HG03342 (cell line): ENCODE measurements around the gene PCBP3.

Source experiments
- ATAC-seq: cut with Tn5 transposase; IDR thresholded peaks from one replicate; pipeline ENCODE4 v1.9.1; 2021; ENCODE audit warnings: mild to moderate bottlenecking, moderate library complexity; ENCODE audit not compliant: unreplicated experiment

The PCBP3 gene

DNA sequence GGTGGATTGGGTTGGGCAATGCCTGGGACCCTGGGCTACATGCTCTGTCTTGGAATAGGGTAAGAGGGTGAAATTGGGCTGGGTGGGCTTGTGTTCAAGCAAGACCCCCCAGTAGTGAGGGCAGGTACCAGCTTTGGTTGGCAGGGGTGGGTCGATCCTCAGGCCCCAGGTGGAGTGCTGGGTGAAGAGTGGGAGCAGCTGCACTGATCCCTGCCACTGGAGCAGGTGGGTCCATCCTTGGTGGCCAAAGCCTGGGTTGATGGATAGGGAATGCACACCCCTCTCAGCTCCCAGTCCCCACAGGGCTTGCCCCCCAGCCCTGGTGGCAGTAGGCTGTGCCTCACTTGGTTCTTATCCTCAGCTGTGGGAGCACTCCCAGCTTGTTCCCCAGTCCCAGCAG, 135.2 kb downstream of the PCBP3 start:
- ATAC-seq = no peak

DNA sequence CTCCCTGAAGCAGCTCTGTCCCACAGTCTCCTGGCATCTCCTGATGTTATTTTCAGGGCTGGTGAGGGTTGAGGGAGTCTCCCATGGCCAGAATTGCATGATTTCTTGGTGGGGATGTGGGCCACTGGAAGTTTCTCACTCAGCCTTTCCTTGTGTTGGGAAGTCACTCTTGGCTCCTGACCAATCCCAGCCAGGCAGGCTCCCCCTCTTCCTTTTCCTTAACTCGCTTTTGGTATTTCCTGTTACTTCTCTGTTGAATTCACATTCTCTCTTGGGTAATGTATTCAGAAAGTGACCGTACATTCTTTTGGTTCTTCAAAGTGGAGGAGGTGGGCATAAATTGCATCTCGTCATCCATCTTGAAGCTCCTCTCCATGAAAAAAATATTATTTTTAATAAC, 135.7 kb downstream of the PCBP3 start:
- no peak for ATAC-seq

DNA sequence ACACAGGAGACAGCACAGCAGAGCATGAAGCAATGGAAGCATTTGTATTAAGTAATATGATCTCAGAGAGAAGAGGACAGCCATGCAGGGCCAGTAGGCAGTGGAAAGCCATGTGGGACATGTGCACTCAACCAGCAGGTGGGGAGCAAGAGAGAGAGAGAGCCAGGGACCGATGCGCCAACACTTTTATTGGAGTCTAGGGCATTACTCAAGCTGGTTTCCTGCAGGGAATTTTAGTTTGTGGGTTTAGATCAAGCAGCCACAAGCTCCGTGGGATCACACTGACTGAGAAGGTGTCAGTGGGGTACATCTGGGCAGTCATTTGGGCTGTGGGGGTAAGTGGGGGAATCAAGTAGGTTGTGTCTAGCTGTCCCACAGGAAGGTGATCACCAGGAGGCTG, 137.1 kb downstream of the PCBP3 start:
- no peak for ATAC-seq

DNA sequence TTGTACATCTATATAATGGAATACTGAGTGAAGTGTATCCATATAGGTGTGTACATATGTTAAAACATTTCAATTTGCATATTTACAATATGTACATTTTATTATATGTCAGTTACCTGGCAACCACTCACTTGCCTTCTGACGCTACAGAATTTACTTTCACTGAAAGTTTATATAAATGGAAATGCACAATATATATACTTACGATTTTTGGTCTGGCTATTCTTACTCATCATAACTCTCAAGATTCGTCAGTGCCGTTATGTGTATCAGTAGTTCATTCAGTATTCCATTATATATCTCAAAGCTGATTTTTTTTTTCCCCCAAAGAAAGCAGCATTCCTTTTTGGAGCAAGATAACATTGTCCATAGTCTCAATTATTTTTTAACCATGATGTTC, 138.2 kb downstream of the PCBP3 start:
- ATAC-seq = no peak

DNA sequence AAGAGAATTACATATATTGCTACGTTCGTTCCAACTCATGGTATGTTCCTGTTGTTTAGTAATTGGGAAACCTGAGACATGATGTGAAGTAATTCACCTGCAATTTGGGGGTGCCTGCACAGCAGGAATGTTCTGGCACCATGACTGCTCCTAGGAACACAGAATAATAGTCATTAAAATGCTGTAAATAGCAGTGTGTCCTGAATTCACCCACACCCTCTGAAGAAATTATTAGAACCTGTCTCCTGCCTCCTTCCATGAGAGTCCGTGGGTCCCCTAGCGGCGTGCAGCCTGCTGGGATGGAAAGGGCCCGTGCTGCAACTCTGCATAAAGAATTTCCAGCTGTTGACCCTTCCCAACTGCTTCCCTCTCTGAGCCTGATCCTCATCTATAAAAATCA, 143.1 kb downstream of the PCBP3 start:
- no peak for ATAC-seq

DNA sequence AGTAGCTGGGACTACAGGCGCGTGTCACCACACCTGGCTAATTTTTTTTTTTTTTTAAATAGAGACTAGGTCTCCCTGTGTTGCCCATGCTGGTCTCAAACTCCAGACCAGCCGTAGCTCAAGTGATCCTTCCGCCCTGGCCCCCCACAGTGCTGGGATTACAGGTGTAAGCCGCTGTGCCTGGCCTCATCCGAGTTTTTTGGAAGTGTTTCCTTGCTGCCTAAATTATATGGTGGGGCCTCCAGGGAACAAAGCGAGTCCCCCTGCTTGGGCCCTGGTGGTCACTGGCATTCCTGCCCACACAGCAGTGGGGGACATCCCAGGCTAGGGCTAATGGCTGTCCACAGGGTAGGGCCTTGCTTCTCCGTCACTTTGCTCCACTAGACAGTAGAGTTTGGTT, 143.8 kb downstream of the PCBP3 start:
- no peak for ATAC-seq

DNA sequence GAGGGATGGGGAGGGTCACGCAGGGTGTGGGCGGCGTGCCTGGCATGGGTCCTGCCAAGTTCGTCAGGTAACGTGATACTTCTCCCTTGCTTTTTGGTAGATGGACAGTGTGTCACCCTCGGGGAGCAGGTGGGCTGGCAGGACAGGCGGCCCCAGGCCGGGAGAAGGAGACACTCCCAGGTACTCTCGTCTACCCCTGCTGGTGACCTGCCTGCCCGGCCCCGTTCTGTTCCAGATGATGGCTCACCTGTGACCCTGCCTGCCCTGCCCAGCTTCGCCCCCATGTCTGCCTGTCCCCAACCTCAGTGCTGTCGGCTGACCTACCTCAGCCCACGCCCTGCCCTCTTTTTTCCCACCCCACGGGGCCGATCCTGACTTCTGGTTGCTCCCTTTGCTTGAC, 144.7 kb downstream of the PCBP3 start:
- no peak for ATAC-seq

DNA sequence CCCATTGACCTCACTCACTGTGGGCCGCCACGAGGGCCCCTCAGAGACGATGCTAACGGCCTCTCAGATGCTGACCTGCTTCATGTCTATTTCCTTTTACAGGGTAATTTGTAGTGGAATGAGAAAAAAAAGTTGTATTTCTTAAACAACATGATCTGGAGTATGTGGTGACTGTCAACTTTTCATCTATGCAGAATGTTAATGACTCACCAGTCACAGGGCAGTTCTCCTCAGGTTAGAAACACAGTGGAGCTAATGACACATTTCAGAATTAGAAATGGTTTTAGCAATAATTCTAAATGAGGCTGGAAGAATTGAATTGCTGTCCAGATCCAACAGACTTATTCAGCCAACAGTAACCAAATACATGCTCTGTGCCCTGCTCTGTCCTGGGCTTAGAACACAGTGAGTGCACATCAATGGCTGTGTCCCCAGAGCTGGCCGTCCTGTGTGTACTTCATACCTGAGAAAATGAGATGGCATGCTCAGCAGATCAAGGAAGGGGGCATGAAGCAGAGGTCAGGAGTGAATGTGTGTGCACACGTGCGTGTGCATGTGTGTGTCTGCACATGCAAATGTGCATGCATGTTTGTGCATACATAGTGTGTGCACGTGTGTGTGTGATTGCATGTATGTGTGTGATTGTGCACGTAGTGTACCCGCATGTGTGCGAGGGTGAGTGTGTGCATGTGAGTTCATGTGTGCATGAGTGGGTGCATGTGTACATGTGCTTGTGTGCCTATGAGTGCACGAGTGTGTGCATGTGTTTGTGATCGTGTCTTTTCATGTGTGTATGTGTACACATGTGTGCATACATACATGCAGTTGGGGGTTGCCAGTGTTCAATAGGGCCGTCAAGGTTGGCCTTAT, 145.3 kb downstream of the PCBP3 start:
- no peak for ATAC-seq

DNA sequence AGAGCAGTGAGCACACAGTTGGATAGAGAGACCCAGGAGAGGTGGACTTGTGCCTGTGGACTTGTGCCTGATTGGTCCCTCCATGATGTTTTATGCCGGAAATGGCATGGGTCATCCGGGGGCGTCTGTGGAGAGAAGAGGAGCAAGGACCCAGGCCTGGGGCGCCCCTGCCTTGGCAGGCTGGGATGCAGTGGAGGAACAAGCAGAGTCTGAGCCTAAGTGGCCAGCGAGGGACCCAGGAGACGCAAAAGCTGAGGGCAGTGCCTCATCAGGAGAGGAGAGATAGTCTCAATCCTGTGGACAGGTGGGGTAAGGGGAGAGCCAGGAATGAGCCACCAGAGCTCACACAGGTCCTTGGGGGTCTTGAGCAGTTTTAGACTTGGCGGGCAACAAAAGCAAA, 146.9 kb downstream of the PCBP3 start:
- ATAC-seq = no peak

DNA sequence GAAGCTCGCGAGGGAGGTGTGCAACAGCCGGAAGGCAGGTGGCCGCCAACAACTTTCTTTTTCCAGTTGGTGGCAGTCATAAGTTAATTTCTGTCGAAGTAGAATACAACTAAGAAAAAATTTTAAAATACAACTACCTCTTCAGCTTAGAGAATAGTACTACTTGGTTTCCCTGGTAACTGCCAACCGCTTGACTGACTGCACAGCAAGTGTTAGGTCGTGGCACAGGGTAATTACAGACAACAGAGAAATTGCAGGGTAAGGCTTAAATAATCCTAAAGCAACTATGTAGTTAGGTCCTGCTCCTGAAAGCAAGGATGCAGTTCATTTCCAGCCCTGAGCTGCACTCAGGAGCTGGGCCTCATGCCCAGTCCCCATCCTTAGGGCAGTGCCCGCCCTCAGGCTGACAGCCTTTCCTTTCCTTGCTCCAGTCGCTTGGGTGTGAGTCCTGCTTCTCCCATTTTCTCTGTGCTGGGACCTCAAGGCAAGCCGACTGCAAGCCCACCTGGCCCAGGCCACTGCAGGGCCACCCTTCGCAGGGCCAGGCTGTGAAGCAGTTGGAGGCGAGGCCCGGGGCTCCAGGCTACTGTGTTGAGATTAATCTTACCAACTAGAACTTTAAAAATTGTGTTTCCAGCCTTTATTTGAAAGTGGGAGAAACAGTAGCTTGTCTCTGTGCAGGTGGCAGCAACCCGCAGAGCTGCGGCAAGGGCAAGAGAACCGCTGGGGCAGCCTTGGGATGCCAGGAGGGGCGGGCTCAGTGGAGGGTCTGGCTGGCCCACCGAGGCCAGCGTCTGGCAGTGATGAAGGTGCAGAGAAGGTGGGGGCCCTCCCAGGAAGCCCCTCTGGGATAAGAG, 148.3 kb downstream of the PCBP3 start:
- no peak for ATAC-seq

DNA sequence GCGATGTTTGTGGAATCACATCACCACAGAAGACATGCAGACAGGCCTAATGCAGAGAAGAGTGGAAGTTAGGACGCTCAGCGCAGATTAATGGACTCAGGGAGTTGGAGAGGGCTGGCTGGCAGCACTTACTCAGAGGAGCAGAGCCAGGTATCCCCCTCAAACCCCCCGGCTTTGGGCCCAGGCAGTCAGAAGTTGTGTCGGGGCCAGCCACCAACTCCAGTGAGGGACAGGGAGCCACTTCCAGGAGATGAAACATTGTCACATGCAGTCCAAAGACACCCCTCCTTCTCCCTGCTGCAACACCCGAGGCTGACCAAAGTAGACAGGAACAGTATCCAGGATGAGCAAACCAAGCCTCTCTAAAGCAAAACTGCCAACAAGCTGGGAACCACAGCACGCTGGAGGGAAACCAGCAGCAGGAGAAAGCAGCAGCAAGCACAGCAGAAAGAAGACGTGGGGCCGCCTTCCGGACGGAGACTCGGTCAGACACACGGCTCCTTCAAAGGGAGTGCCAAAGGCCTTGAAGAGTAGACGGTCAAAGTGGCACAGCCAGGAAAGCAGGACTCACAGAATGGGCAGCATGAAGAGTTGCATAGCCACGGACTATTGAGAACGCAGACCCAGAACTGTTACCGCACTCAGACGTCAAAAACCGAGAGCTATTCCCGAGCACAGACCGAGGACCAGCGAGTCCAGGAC, 149.3 kb downstream of the PCBP3 start:
- ATAC-seq = no peak

DNA sequence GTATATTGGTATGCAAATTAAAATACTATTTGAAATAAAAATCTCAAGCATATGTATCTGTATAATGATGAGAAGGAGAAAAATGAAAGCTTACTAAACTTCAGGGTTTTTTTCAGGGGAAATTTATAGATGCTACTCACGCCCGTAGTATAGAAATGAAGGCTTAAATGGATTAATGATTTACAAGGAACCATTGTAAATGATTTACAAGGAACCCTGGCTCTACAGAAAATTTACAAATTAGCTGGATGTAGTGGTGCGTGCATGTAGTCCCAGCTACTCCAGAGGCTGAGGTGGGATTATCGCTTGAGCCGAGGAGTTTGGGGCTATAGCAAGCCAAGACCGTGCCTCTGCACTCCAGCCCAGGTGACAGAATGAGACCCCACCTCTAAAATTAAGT, 150.5 kb downstream of the PCBP3 start:
- ATAC-seq = no peak

DNA sequence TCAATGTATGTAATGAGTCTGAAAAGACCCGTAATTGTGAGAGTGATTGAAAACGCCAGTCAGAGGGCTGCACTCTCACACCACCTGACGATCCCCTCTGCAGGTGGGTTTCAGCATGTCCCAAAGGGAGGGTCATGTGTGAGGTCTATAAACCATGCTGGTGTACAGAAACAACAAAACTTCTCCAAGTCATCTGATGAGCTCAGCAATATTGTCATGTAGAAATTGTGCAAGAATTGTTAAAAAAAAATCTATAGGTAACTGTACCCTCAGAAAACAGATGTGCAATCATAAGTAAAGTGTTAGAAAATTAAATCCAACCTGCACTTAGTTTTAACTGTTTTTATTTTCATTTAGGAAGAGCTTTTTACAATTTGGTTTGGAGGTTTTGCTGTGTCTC, 152.5 kb downstream of the PCBP3 start:
- ATAC-seq = no peak

DNA sequence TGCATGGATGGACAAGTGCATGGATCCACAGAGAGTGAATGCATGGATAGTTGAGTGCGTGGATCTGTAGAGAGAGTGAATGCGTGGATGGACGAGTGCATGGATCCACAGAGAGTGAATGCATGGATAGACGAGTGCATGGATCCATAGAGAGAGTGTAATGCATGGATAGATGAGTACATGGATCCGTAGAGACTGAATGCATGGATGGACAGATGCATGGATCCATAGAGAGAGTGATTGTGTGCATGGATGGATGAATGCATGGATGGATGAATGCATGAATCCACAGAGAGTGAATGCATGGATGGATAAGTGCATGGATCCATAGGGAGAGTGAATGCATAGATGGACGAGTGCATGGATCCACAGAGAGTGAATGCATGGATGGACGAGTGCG, 153.8 kb downstream of the PCBP3 start:
- ATAC-seq = no peak

DNA sequence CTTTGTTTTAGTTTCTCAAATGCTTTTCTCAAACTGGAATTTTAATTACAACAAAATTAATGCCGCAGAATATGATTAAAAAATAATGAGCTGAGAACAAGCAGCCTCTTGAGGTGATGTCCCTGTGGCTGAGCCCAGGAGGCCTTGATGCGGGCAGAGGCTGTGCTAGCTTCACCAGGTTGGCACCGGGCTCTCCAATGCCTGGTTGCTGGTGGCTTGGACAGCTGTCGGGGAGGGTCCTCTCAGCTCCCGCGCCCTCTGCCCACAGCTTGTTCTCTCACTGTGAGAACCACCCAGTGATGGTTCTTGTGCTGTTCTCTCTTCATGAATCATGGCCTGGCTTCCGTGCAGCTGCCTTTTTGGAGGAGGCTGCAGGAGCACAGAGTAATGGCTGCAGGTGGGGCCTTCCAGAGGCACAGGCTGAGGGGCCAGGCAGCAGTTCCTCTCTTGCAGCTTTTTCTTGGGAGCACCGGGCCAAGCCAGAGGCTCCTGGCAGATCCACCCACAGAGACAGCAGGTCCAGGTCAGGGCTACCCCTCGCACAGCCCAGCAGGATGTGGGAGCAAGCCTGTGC, 156.3 kb downstream of the PCBP3 start:
- ATAC-seq = no peak

DNA sequence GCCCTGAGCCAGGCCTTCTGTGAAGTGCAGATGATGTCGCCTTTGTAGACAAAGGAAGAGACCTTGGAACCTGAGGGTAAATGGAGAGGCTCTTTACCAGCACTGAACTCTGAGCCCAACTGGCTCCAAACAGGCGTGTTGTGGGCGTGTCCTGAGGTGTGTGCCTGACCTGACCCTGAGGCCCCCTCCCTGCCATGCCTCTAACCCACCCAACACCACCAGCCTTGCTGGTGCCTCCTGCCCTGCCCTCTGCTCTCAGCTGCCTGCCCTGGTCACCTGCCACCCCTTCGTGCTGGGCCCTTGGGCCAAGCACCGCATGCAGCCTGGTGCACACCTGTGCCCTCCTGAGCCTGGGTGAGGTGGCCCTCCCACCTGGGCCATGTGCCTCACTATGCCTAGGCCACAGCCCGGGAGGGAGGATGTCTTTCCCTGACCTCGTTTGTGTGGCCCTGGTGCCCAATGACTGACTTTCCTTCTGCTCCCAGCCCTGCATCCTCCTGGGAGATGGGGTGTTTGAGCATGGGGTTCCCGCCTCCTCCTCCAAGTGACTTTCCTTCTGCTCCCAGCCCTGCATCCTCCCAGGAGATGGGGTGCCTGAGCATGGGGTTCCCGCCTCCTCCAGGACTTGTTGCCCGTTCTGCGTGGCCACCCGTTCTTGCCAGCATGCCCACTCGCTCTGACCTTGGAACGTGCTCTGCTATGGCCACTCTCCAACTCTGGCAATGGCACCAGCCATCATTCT, 157.0 kb downstream of the PCBP3 start:
- no peak for ATAC-seq

DNA sequence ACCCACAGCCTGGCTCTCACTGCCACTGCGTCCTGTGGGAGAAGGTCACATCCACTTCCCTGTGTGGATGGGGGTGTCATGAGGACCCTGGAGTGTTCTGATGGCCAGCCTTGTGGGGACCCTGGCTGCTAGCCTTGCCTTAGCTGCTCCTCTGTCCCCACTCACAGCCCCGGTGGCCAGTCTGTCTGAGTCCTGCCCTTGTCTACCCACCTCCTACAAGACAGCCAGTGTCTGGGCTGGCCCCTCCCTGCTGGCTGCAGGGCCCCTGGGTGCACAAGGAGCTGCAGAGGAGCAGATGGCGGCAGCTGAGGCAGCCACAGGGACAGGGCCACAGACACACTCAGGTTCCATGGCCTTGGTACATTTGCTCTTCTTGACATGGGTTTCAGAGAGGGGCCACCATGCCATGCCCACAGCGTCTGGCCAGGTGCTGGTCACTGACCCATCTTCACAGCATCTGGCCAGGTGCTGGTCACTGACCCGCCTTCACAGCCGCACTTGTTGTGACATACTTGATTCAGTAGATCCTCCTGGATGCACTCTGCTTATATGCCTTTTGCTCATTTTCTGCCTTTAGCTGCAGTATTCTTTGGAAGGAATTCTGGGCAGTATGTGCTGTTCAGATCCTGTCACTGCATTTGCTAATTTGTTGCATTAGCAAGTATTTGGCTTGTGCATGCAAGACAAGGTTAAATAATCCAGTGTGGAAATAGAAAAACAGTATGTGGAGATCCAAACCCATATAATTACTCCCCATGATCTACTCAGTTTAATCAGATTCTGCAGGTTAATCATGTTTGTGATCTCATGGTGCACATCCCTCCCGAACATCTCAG, 157.8 kb downstream of the PCBP3 start:
- no peak for ATAC-seq

DNA sequence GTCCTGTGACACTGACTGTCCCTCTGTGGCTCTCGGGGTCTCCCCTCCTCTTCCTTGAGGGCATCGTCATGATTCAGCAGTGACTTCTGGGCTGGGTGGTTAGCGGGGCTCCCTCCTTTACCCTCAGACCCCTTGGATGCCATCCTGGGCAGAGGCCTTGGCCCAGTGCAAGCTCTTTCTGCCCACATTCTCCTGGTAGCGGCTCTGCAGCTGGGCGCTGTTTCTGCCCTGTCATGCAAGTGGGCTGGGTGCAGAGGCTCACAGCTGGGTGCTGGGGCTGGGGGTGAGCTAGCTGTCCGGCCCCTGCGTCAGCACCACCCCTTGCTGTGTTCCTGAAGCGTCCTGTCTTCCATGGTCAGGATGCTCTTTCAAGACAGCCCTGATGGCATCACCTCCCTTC, 158.5 kb downstream of the PCBP3 start:
- ATAC-seq = no peak

DNA sequence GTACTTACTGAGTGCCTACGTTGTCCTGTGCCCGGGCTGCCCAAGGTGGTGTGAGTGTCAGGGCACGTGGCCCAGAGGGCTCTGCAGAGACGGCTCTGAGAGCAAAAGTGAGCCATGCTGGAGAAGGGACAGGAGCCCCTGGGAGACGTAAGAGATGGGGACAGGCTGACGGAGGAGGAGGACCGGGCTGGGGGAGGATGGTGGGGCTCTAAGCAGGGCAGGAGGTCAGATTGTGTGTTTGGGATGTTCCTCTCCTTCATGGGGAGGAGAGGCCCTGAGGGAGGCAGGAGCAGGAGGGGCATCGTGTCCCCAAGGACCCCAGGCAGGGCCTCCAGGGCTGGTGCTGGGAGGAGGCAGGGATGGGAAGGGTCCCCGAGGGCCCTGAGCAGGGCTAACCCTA, 158.9 kb downstream of the PCBP3 start:
- no peak for ATAC-seq
